AG08396 (cell line): ENCODE data around the gene NABP2.
A peak's percentile ranks its signal among the peaks of the same experiment; 100 is the strongest.

Experiments used
- DNase-seq: peaks from one replicate; pipeline ENCODE4 v3.0.0; 2012; ENCODE audit warnings: low spot score, mixed read lengths

The NABP2 gene

GRCh38 chr12:56224102-56224701 lies at the start of gene NABP2:
Gene NABP2, plus strand, starts transcription at chr12:56224342. Its CDS starts 515 bp downstream, at chr12:56224857.
- peak; percentile 99 for DNase-seq

GRCh38 chr12:56178347-56178746 lies 45.8 kb upstream of the NABP2 start:
- no peak for DNase-seq

DNA sequence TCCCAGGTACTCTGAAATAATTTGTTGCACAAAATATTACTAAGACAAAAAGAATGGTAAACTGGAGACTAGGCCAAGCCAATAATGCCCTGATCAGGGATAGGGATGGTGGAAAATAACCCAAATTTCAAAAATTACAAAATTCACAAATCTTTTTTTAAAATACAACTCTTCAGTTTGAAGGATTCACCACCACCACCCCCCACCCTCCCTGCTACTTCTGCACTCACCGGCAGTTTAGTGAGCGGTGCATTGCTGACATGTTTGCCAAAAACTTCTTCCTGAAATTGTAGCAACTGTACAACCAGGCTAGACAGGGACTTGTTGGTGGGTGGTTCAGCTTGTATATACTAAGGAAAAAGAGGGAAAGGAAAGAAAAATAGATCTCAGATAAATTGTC lies 37.2 kb upstream of the NABP2 start:
- DNase-seq: no peak

GRCh38 chr12:56188131-56188777 lies 35.9 kb upstream of the NABP2 start:
- no peak for DNase-seq

- no peak for DNase-seq
Observed at GRCh38 chr12:56188778-56189098, 35.4 kb upstream of the NABP2 start.

DNA sequence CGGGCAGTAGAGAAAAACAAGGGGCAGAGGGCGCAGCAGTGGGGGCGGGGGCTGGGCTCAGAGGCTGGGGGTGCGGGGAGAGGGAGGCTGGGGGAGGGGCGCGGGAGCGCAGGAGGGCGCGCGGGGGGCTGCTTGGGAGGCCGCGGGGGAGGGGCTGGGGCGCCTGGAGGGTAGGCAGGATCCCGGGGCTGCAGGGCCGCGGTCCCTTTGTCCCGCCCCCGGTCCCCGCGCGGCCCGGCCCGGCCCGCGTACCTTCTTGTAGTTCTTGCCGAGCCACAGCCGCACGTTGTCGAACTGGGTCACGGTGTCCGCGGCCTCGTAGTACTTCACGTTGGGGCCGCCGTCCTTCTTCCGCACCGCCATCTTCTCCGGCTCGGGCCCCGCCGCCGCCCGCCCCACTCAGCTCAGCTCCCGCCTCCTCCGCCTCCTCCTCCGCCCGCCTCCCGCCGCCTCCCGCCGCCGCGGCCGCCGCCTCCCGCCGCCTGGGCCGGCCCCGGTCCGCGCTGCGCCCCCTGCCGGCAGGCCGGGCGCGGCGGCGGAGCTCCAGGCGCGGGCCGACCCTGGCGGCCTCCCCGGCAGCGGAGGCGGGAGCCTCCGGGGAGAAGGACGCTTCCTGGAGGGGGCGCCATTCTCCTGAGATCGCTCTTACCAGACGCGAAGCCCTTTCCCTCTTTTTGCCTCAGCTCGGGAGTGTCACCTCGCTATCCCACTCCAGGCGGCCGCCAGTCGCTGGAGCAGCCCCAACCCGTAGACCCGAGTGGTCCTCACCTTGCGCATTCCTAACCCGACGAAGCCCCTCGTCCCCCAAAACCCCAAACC lies 34.8 kb upstream of the NABP2 start, which contains the start of gene SMARCC2:
SMARCC2 (minus strand) TSS at position 385 of the 819 bp plus-strand sequence; CDS start at position 363, 22 bp downstream.
- peak; percentile 96 for DNase-seq

DNA sequence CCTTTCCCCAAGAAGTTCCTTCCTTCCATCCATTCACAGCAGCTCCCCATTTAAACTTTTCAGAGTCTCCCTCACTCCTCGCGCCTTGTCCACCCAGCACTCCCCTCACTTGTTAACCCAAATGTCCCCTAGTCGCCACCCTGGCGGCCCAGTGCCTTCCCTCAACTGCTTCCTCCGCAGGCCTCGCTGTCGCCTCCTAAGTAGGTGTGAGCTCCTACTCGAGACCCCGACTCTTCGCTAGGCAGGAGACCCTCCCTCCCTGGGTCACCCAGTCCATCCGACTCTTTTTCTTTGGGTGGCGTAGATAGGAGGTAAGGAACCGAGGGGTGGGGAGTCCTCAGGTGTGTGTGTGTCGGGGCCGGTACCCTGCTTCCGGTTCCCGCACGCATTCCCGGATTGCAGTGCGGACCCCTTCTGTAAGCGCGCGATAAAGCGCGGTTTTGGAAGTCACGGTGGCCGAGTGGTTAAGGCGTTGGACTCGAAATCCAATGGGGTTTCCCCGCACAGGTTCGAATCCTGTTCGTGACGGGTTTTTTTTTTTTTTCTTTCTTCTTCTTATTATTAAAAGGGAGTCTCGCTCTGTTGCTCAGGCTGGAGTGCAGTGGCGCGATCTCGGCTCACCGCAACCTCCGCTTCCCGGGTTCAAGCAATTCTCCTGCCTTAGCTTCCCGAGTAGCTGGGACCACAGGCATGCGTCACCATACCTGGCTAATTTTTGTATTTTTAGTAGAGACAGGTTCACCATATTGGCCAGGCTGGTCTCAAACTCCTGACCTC lies 34.0 kb upstream of the NABP2 start:
- peak; percentile 82 for DNase-seq

DNA sequence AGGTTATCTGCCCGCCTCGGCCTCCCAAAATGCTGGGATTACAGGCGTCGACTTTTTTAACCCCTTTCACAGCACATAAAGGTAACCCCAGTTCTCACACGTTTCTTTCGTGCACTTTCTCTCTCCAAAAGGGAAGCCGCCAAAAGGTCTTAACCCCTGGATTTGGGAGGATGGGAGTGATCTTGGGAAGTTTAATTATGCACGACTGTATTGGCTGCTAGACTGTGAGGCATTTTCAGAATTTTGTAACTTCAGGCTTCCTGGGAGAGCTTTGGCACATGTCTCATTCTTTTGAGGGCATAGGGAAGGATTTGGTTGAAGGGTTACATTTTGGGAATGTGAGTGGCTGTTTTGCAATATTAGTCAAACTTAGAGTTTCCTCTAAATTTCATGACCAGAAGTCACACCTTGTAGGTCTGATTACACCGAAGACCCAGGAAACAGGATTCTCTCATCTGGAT lies 33.4 kb upstream of the NABP2 start:
- no peak for DNase-seq

DNA sequence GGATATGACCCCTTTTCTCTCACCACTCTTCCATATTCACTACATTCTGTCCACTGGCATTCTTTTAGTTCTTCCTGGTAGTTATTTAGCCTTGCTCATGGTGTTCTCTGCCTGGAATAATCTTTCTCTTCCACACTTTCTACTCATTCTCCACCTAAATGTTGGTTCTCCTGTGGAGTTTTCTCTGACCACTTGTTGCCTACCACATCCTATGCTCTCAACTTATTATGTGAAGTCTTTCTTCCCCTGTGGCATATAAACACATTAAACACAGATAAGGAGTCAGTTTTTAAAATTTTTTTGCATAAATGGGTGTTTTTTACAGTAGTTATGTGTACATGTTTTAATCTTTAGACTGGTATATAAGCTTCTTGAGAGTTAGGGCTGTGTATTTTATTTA lies 31.6 kb upstream of the NABP2 start:
- DNase-seq: no peak

DNA sequence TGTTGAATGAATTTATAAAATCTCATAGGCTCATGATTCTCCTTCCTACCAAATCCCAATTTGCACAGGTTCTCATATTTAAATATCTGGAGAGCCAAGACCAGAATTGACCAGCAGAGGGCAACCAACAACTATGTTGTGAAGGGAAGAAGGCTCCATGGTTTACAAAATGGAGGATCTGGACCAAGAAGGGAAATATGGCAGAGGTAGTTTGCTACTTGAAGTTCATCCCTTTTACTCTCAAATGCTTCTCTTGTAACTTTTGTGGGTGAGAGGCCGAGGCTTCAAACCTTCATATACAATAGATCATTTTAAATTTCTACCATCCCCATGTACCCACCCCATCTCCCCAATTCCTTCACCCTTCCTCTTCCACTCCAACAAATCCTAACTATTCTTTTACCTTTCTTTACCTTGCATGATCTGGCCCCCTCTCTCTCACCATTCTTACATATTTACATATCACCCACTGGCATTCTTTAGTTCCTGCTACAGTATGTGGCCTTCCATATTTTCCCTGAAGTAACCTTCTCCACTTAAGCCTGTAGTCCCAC lies 31.0 kb upstream of the NABP2 start:
- DNase-seq: peak; percentile 67

DNA sequence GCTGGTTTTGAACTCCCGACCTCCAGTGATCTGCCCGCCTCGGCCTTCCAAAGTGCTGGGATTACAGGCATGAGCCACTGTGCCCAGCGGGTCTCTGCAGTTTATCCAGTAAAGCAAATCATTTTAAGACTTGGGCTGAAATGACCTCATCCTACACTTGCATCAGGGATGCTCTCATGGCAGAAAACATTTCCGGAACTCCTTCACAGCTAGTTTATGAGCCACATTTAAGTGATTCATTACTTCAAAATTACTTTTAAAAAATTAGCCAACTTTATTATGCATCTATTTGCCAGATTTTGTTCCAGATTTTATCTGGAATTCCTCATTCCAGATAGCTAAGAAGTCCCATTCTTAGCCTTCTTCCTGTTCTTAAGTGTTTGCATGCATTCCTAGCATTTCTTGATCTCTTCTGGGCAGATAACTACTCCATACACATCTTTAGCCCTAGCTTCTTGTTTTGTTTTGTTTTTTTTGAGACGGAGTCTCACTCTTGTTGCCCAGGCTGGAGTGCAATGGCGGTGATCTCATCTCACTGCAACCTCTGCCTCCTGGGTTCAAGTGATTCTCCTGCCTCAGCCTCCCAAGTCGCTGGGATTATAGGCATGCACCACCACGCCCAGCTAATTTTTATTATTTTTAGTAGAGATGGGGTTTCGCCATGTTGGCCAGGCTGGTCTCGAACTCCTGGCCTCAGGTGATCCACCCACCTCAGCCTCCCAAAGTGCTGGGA lies 27.2 kb upstream of the NABP2 start:
- DNase-seq: peak; percentile 67

GRCh38 chr12:56197921-56198635 lies 26.1 kb upstream of the NABP2 start:
- no peak for DNase-seq

DNA sequence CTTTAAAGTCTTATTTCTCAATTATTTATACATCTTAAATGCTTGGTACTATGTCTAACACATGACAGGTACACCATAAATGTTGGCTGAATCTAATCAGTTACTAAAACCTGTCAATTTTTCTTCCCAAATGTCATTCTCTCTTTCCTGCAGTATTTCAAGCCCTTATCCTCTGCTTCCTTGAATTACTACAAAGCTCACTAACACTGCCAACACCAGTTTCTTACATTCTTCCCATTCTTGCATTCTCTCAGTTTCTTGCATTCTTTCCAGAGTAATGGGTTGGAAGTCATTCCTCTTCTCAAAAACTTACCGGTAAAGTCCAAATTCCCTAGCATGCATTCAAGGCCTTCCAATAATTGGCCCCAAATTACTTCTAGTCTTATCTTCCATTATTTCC lies 25.3 kb upstream of the NABP2 start:
- DNase-seq: no peak

- no peak for DNase-seq
Observed at GRCh38 chr12:56202366-56202765, 21.8 kb upstream of the NABP2 start.

DNA sequence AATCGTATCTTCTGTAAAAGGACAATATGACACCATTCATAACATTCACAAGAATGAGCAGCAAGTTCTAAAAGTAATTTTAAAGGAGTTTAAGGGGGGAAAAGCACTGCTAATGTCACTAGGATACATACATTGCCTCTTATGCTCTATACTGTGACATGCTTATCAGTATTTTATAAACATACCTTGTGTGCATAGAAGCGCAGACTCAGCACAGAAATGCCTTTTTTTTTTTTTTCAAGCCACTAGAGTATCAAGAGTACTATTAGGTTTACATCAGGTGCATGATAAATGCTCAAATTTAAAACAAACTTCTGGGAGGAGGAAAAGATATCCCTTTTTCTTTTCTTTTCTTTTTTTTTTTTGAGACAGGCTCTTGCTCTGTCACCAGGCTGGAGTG lies 21.3 kb upstream of the NABP2 start:
- DNase-seq: no peak

DNA sequence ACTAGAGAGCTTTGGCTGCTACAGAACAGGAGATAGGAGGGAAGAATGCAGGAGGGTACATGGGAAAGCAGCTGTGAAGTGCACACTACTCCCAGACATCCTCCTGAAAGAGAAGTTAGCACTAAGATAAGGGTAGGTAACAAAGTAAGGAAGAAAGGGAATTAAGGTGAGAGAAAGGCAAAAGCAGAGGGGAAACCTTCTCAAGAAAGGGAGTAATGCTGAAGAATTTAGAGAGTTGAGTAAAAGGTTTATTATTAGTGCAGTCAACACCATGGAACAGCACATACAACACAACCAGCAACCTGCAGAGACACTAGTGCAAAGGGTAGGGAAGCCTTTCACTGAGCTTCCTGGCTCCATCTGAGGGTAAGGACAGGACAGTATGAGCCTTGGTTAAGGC lies 19.9 kb upstream of the NABP2 start:
- no peak for DNase-seq

- no peak for DNase-seq
Observed at GRCh38 chr12:56205445-56205844, 18.7 kb upstream of the NABP2 start.

GRCh38 chr12:56206452-56207166 lies 17.5 kb upstream of the NABP2 start:
- DNase-seq: no peak

GRCh38 chr12:56208006-56208405 lies 16.1 kb upstream of the NABP2 start:
- no peak for DNase-seq

GRCh38 chr12:56212361-56212760 lies 11.8 kb upstream of the NABP2 start:
- no peak for DNase-seq
